ENCODE results near the gene GFY. TPM values are rescaled to one million over a fixed set of nuclear protein-coding genes. Genes with fewer than 3 reads are reported as not detected.

GFY gene
- total RNA-seq, 2 experiments from 2014 or later: not detected

DNA sequence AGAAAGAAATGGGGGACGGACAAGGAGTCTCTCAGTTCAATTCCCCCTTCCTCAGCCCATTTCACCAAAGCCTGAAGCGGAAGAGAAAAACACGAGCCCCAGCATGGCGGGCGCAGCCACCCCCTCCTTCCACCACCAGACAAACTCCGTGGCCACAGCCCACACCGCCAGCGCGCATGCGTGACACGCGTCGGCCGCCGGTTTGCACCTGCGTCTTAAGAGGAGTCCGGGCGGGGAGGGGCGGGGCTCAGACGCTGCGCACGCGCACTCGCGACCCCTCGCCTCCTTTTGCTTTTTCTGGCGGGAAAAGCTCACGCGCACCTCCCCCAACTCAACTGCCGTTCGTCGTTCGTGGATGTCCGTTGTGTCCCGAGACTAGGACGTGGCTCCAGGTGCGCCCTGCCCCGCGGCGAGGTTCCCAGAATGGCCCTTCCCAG, 37.2 kb upstream of the GFY start, which contains the start of gene KASH5:
Gene KASH5, plus strand, starts transcription at position 314 of the 437 bp plus-strand sequence. CDS start 2,635 bp downstream, outside the sequence.
- no peaks in the 10 kb centered on the region for H3K9me3 Mint-ChIP-seq
- intact Hi-C loops (cut with micrococcal nuclease): no loop called here
- CTCF ChIA-PET: no interaction called here
- peak; percentile 84 for DNase-seq
- POLR2A ChIA-PET: no interaction called here
- TF ChIP-seq, protein P1, sequence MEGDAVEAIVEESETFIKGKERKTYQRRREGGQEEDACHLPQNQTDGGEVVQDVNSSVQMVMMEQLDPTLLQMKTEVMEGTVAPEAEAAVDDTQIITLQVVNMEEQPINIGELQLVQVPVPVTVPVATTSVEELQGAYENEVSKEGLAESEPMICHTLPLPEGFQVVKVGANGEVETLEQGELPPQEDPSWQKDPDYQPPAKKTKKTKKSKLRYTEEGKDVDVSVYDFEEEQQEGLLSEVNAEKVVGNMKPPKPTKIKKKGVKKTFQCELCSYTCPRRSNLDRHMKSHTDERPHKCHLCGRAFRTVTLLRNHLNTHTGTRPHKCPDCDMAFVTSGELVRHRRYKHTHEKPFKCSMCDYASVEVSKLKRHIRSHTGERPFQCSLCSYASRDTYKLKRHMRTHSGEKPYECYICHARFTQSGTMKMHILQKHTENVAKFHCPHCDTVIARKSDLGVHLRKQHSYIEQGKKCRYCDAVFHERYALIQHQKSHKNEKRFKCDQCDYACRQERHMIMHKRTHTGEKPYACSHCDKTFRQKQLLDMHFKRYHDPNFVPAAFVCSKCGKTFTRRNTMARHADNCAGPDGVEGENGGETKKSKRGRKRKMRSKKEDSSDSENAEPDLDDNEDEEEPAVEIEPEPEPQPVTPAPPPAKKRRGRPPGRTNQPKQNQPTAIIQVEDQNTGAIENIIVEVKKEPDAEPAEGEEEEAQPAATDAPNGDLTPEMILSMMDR (IDR thresholded peaks at IDR 0.05): no peak
- peak within 1 kb of the TSS; percentile 57 for H3K27ac Mint-ChIP-seq
- H3K36me3 Mint-ChIP-seq (ENCODE audit: low read depth): no peaks in the 10 kb centered on the region
- peak within 1 kb of the TSS; percentile 34 for H3K4me3 Mint-ChIP-seq
- ATAC-seq: peak; percentile 43
- peaks cover 10% of the 10 kb centered on the region for H3K4me1 Mint-ChIP-seq (ENCODE audit: low read depth)
- no peaks in the 10 kb centered on the region for H3K27me3 Mint-ChIP-seq

DNA sequence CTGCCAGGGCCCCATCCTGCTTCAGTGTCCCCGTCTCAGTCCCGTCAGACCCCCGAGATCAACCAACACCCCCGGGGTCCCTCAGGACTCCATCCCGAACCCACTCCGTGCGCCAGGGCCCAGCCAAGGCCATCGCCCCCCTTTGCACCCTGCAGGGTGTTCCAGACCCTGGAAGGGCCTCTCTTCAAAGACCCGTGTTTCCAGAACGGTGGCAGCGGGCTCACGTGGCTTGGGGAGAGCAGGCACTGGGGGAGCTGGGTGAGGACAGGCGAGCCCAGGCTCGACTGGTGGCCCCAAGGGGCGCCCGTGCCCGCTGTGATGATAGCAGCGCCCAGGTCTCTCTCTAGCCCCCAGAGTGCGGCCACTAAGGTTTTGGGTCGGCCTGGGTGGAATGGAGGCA, 35.8 kb upstream of the GFY start:
- TF ChIP-seq, protein P1 (IDR thresholded peaks at IDR 0.05): no peak
- H3K4me3 Mint-ChIP-seq: no peak overlapping the region
- DNase-seq (no peak), ATAC-seq (no peak)
- no peaks in the 10 kb centered on the region for H3K9me3 Mint-ChIP-seq
- POLR2A ChIA-PET: interaction anchor here (0.7 kb wide), 1 partner anchor 51 kb away, joined by 3 read pairs; no protein-coding TSS in a partner anchor
- intact Hi-C loops (cut with micrococcal nuclease): no loop called here
- H3K27ac Mint-ChIP-seq: no peak overlapping the region
- no peaks in the 10 kb centered on the region for H3K27me3 Mint-ChIP-seq
- no peaks in the 10 kb centered on the region for H3K36me3 Mint-ChIP-seq (ENCODE audit: low read depth)
- peaks cover 10% of the 10 kb centered on the region for H3K4me1 Mint-ChIP-seq (ENCODE audit: low read depth)
- CTCF ChIA-PET: interaction anchor here (1.3 kb wide), 1 partner anchor 81 kb away, joined by 4 read pairs; no protein-coding TSS in a partner anchor

DNA sequence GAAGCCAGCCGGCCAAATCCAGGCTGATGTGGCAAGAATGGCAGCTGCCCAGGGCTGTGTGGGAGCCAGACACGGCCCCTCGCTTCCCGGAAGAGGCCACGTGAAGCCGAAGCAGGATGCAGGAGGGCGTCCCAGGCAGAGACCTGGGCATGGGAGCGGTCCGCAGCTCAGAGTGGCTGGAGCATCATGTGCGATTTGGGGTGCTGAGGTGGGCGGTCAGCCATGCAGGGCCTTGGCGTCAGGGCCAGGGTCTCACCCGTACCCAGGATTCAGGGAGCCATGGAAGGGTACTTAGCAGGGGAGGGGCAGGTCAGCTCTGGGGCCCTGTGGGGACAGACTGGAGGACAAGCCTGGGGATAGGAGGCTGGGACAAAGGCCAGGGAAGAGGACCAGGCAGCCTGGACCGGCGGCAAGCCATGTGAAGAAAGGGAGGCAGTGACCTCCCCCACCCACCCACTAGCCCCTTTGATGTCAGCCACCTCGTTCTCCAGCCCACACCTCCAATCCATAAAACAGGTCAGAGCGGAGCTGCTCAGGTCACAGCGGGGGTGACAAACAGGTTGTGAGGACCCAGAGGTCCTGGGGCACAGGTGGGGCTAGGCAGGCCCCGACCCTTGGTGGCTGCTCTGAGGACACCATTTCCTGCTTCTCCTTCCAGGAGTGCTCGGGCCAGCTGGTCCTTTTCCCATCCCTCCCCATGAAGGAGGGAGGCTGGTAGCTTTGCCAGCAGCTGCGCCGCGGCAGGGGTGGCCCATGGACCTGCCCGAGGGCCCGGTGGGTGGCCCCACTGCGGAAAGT, 34.9 kb upstream of the GFY start:
- H3K4me3 Mint-ChIP-seq: no peak overlapping the region
- TF ChIP-seq, protein P1 (IDR thresholded peaks at IDR 0.05): no peak
- no peak overlapping the region for H3K27ac Mint-ChIP-seq
- H3K36me3 Mint-ChIP-seq (ENCODE audit: low read depth): no peaks in the 10 kb centered on the region
- no peaks in the 10 kb centered on the region for H3K9me3 Mint-ChIP-seq
- ChIA-PET CTCF (interaction anchor here (1.3 to 2.5 kb wide), 14 partner anchors 8 to 180 kb away, joined by 4 to 17 read pairs (median 12); partner anchors contain the start of genes FLT3LG and PIH1D1), POLR2A (interaction anchor here (0.7 kb wide), 2 partner anchors 50 to 54 kb away, joined by 3 read pairs; no protein-coding TSS in a partner anchor)
- ATAC-seq (no peak), DNase-seq (no peak)
- H3K27me3 Mint-ChIP-seq: no peaks in the 10 kb centered on the region
- peaks cover 10% of the 10 kb centered on the region for H3K4me1 Mint-ChIP-seq (ENCODE audit: low read depth)
- intact Hi-C loops (cut with micrococcal nuclease): loop anchor here (5.0 kb wide), 2 partner anchors 37 to 52 kb away; partner anchors contain the start of genes GFY and SLC17A7

DNA sequence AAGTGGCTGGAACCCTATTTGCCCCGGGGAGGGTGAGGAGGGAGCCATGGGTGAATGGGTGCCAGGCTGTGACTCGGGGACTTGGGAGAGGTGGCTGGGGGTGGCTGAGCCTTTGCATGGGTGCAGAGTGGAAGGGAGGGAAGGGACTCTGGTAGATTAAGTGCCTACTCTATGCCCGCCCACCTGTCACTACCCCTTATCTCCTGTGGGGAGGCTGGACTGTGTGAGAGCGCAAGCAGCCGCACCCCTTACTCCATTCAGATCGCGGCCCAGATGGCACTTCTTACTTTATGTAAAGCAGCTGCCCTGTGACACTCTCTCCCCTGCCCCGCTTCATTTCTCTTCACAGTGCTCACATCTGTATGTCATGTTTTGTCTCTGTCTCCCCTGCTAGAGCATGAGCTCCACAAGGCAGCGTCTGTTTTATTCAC, 34.2 kb upstream of the GFY start:
- no peak overlapping the region for H3K4me3 Mint-ChIP-seq
- H3K27me3 Mint-ChIP-seq: no peaks in the 10 kb centered on the region
- CTCF ChIA-PET: interaction anchor here (0.6 to 2.5 kb wide), 28 partner anchors 8 to 180 kb away, joined by 3 to 17 read pairs (median 8); partner anchors contain the start of genes ALDH16A1, FLT3LG, GFY and PIH1D1
- ATAC-seq (no peak), DNase-seq (no peak)
- POLR2A ChIA-PET: interaction anchor here (0.7 to 1.7 kb wide), 4 partner anchors 10 to 79 kb away, joined by 3 to 6 read pairs (median 3); no protein-coding TSS in a partner anchor
- H3K36me3 Mint-ChIP-seq (ENCODE audit: low read depth): no peaks in the 10 kb centered on the region
- intact Hi-C loops (cut with micrococcal nuclease): loop anchor here (5.0 kb wide), 2 partner anchors 36 to 51 kb away; partner anchors contain the start of genes GFY and SLC17A7
- H3K9me3 Mint-ChIP-seq: no peaks in the 10 kb centered on the region
- H3K4me1 Mint-ChIP-seq (ENCODE audit: low read depth): peaks cover 10% of the 10 kb centered on the region
- H3K27ac Mint-ChIP-seq: no peak overlapping the region
- TF ChIP-seq, protein P1 (IDR thresholded peaks at IDR 0.05): no peak
